ENCODE data around the gene PPP1R9B.
A peak's percentile ranks its signal among the peaks of the same experiment; 100 is the strongest.

PPP1R9B gene

GRCh38 chr17:50187751-50188530, 37.5 kb upstream of the PPP1R9B start:
- DNase-seq (ENCODE audit: low read depth in 2 of 2): no peak

- DNase-seq (ENCODE audit: low read depth in 2 of 2): no peak
Observed at GRCh38 chr17:50187394-50187725, 36.9 kb upstream of the PPP1R9B start.

DNA sequence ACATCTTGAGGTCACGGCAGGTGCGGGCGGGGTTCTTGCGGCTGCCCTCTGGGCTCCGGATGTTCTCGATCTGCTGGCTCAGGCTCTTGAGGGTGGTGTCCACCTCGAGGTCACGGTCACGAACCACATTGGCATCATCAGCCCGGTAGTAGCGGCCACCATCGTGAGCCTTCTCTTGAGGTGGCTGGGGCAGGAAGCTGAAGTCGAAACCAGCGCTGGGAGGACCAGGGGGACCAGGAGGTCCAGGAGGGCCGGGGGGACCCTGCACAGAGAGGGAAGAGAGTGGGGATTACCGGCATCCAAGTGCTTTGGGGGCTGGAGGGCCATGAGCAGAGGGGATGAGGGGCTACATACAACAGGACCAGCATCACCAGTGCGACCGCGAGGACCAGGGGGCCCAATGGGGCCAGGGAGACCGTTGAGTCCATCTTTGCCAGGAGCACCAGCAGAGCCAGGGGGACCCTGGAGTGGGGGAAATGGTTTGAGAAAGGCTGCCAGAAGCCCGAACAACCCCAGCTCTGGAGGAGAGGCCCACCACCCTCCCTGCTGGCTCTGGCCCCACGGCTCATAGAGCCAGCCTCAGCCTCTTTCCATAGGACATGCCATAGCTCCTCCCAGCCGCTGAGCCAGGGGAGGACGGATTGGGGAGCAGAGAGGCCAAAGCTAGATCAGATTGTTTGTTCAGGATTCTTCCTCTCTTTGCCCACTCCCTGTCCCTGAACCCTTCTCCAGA, 36.4 kb upstream of the PPP1R9B start:
- DNase-seq (ENCODE audit: low read depth in 2 of 2): no peak

- DNase-seq (ENCODE audit: low read depth in 2 of 2): no peak
Observed at GRCh38 chr17:50185631-50186471, 35.4 kb upstream of the PPP1R9B start.

- no peak for DNase-seq (ENCODE audit: low read depth in 2 of 2)
Observed at GRCh38 chr17:50184611-50185398, 34.3 kb upstream of the PPP1R9B start.

GRCh38 chr17:50184064-50184463, 33.6 kb upstream of the PPP1R9B start:
- no peak for DNase-seq (ENCODE audit: low read depth in 2 of 2)

GRCh38 chr17:50183421-50183994, 33.0 kb upstream of the PPP1R9B start:
- no peak for DNase-seq (ENCODE audit: low read depth in 2 of 2)

GRCh38 chr17:50182783-50183420, 32.4 kb upstream of the PPP1R9B start:
- no peak for DNase-seq (ENCODE audit: low read depth in 2 of 2)

GRCh38 chr17:50181591-50182560, 31.4 kb upstream of the PPP1R9B start:
- DNase-seq (ENCODE audit: low read depth in 2 of 2): no peak

- no peak for DNase-seq (ENCODE audit: low read depth in 2 of 2)
Observed at GRCh38 chr17:50181144-50181543, 30.7 kb upstream of the PPP1R9B start.

DNA sequence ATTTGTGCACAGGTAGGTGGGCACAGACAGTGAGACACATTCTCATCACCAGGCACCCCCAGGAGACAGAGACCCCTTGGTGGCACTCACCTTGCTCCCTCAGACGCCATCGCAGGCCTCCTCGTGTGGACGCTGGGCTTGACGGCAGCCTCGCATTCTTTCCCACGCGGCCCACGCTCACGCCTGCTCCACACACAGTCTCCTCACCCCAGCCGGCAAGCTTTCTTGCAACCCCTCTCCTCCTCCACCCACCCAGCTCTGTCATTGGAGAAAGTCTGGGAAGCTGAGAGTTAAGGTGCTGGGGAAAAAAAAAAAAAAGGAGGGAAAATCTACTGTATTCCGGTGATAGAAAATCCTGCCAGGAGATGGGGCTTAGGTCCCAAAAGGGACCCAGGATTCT, 30.1 kb upstream of the PPP1R9B start:
- DNase-seq (ENCODE audit: low read depth in 2 of 2): no peak

DNA sequence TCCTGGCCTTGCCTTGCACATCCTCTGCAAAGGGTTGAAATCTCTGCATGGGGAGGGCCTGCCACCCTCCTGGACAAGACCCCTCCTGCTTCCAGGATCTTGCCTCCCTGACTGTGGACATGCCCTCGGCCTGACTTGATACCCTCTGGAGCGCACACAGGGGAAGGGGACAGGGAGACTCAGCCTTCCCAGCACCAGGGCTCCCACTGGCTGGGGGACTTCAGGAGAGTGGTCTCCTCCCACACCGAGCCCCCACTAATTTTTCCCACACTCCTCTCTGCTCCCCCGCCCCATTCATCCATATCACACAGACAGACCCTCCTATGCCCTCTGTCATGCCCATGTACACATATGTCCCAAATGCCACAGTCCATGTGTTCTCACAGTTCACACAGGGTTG, 29.6 kb upstream of the PPP1R9B start:
- no peak for DNase-seq (ENCODE audit: low read depth in 2 of 2)

- peak in 1 of 2 experiments; percentile 41 for DNase-seq (ENCODE audit: low read depth in 2 of 2)
Observed at GRCh38 chr17:50177983-50178834, 27.7 kb upstream of the PPP1R9B start.

- no peak for DNase-seq (ENCODE audit: low read depth in 2 of 2)
Observed at GRCh38 chr17:50177476-50177875, 27.0 kb upstream of the PPP1R9B start.

GRCh38 chr17:50176559-50177357, 26.3 kb upstream of the PPP1R9B start:
- DNase-seq (ENCODE audit: low read depth in 2 of 2): no peak

GRCh38 chr17:50175035-50175807, 24.7 kb upstream of the PPP1R9B start:
- DNase-seq (ENCODE audit: low read depth in 2 of 2): no peak

DNA sequence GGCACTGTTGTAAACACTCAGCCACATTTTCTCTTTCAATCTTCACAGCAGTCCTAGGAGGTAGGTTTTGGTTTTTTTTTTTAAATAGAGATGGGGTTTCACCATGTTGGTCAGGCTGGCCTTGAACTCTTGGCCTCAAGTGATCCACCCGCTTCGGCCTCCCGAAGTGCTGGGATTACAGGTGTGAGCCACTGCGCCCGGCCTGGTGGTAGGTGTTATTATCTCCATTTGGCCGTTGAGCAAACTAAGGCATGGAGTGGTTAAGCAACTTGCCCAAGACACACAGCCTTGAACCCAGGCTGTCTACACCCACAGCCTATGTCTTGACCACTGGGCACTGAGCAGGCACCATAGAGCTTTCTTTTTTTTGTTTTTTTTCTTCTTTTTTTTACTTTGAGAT, 24.0 kb upstream of the PPP1R9B start:
- no peak for DNase-seq (ENCODE audit: low read depth in 2 of 2)

Measured in stimulated activated CD4-positive, alpha-beta T cell treated with anti-CD3 and anti-CD28 coated beads, Interleukin-12 subunit alpha, Interleukin-12 subunit beta, amount 100 ng/mL, for 24 hours (primary cell).